Coronary artery (tissue), 2 donors: Measurements from ENCODE around the gene FBXW4.

Source experiments
- DNase-seq: peaks from one replicate; pipeline ENCODE4 v3.0.0-alpha.2; 2017; ENCODE audit warnings: low spot score
- H3K27ac ChIP-seq, 2 donors: fragments of 200-600 bp; sonication (generic); one replicate each; pipeline ENCODE4 v1.5.1; 2016 to 2019
- H3K4me3 ChIP-seq: fragments of 200-600 bp; sonication (generic); 2 replicates; pipeline ENCODE4 v1.5.1; 2016; ENCODE audit warnings: mild to moderate bottlenecking, moderate library complexity
- CTCF ChIP-seq: fragments of 200-600 bp; sonication (generic); IDR thresholded peaks from one replicate; pipeline ENCODE4 v1.5.1; 2019; ENCODE audit warnings: antibody characterized with exemption

FBXW4 gene

GRCh38 chr10:101716891-101717659, 22.1 kb upstream of the FBXW4 start:
- no peak overlapping the region for H3K4me3 ChIP-seq
- no peak overlapping the region for H3K27ac ChIP-seq
- no peak for TF ChIP-seq CTCF
- no peak for DNase-seq

- no peak for TF ChIP-seq CTCF
- H3K4me3 ChIP-seq: no peak overlapping the region
- no peak for DNase-seq
- H3K27ac ChIP-seq: no peak overlapping the region
Measured at GRCh38 chr10:101712997-101713396, 18.0 kb upstream of the FBXW4 start.

GRCh38 chr10:101710793-101711192, 15.8 kb upstream of the FBXW4 start:
- no peak for DNase-seq
- Histone ChIP-seq H3K27ac (no peak overlapping the region), H3K4me3 (no peak overlapping the region)
- TF ChIP-seq CTCF: no peak

- no peak overlapping the region for H3K4me3 ChIP-seq
- no peak for DNase-seq
- H3K27ac ChIP-seq: no peak overlapping the region
- TF ChIP-seq CTCF: no peak
Measured at GRCh38 chr10:101710059-101710695, 15.2 kb upstream of the FBXW4 start.

GRCh38 chr10:101709359-101710058, 14.5 kb upstream of the FBXW4 start:
- Histone ChIP-seq H3K27ac (no peak overlapping the region), H3K4me3 (no peak overlapping the region)
- no peak for TF ChIP-seq CTCF
- DNase-seq: no peak

GRCh38 chr10:101708870-101709269, 13.9 kb upstream of the FBXW4 start:
- no peak for DNase-seq
- H3K4me3 ChIP-seq: no peak overlapping the region
- no peak overlapping the region for H3K27ac ChIP-seq

More at GRCh38 chr10:101708870-101709269, 13.9 kb upstream of the FBXW4 start:
- TF ChIP-seq CTCF: no peak
